ENCODE results near the gene KHK.

DNA sequence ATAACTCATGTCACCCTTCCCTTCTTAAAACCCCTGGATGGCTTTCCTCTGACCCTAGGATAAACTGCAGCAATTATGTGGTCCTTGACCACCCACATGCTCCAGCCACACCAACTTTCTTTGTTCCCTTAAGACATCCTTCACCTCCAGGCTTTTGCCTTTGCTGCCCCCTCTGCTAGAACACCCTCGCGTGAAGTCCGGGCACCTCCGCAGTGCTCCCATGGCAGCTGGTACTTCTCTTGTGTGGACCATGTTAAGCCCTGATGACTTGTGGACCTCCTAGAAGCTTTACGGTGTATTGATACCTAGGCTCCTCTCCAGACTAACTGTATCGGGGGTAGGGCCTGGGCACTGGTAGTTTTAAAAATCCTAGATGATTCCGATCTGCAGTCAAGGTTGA lies 36.2 kb downstream of the KHK start:
- TF ChIP-seq, protein P1, sequence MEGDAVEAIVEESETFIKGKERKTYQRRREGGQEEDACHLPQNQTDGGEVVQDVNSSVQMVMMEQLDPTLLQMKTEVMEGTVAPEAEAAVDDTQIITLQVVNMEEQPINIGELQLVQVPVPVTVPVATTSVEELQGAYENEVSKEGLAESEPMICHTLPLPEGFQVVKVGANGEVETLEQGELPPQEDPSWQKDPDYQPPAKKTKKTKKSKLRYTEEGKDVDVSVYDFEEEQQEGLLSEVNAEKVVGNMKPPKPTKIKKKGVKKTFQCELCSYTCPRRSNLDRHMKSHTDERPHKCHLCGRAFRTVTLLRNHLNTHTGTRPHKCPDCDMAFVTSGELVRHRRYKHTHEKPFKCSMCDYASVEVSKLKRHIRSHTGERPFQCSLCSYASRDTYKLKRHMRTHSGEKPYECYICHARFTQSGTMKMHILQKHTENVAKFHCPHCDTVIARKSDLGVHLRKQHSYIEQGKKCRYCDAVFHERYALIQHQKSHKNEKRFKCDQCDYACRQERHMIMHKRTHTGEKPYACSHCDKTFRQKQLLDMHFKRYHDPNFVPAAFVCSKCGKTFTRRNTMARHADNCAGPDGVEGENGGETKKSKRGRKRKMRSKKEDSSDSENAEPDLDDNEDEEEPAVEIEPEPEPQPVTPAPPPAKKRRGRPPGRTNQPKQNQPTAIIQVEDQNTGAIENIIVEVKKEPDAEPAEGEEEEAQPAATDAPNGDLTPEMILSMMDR (conservative IDR thresholded peaks at IDR 0.05): no peak
- TF ChIP-seq ZFX (IDR thresholded peaks at IDR 0.05): no peak

Data from C4-2B (cell line).